GM21447 (cell line): ENCODE results near the gene MED27.

ENCODE experiments used
- ATAC-seq: cut with Tn5 transposase; IDR thresholded peaks from one replicate; pipeline ENCODE4 v1.9.1; 2021; ENCODE audit not compliant: unreplicated experiment

The MED27 gene

DNA sequence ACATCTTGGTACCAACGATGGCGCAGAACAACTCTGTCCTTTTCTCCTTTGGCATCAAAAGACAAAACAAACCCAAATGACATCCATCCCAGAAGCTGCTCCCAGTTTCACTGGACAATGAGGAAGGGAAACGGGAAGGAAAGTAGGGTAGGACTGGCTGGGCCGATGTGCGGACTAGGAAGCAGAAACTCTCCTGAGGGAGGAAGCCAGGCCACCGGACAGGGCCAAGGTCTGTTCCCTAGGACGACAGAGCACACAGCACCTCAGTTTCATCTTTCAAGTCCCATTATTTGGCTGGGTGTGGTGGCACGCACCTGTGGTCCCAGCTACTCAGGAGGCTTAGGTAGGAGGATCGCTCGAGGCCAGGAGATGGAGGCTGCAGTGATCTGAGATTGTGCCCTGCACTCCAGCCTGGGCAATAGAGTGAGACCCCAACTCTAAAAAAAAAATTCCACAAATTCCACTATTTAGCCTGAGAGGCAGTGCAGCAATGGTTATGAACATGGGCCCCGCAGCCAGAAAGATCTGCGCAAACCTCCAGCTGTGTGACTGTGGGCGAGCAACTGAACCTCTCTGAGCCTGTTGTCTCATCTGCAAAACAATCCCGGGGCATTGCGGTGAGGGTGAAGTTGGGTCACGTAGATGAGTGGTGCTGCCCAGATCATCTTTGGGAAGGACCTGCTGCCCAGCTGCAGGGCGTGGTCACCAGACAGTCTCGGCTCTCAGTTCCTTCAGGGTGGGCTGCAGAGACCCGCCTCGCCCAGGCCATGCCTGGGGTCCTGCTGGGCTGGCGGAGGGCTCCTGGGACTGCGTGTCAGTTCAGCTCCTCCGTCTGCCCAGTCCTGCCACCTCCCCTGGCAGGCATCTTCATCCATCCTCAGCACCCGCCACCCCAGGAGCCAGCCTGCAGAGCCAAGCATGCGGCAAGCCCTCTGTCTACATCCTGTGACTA lies 238.6 kb downstream of the MED27 start:
- no peak for ATAC-seq

DNA sequence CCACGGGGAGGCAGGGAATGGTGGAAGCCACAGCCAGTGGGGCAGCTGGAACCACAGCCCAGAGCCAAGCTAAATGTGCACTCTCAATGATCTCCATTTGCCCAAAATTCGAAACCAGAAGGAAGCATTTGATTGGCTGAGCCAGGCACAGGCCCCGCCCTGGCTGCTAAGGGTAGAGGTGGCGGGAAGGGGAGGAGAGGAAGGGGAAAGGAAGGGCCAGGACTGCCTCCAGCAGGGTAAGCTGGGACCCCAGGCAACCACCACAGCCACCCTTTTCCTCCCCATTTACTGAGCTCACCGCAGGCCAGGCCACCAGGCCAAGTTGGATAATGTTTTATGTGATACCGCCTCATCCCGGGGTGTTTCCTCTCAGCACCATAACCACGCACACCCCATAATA lies 239.4 kb downstream of the MED27 start:
- ATAC-seq: no peak

DNA sequence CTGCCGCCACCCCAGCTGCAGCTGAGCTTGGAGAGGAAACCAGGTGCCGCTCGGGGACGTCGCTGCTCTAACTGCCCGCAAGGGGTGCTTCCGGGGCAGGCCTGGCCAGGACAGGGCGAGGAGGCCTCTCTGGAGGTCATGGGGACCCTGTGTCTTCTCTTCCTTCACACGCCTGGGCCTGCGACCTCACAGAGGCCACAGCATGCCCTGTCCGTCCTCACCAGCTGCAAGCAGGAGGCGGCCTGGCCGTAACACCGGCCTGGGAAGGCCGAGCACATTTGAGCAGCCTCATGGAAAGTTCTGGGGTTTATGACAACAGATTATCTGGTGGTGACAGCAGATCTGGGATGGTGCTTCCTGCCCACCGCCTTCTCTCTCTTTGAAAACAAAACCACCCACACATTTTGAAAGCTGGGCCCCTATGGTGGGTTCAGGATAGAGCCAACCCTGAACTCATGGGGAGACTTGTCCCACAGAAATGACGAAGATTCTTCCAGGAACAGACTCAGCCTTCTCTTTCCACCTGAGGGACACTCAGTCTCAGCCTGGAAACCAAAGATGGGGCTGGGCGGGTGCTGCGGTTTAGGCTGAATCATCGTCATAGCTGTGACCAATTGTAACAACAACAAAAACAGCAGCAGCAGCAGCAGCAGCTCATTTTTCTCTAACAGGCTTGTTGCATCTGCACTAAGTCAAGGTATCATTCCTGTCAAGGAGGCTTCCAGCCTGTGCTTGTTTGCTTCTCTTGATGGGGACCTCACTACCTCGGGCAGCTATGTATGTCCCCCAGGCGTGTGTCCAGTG lies 240.2 kb downstream of the MED27 start:
- no peak for ATAC-seq

DNA sequence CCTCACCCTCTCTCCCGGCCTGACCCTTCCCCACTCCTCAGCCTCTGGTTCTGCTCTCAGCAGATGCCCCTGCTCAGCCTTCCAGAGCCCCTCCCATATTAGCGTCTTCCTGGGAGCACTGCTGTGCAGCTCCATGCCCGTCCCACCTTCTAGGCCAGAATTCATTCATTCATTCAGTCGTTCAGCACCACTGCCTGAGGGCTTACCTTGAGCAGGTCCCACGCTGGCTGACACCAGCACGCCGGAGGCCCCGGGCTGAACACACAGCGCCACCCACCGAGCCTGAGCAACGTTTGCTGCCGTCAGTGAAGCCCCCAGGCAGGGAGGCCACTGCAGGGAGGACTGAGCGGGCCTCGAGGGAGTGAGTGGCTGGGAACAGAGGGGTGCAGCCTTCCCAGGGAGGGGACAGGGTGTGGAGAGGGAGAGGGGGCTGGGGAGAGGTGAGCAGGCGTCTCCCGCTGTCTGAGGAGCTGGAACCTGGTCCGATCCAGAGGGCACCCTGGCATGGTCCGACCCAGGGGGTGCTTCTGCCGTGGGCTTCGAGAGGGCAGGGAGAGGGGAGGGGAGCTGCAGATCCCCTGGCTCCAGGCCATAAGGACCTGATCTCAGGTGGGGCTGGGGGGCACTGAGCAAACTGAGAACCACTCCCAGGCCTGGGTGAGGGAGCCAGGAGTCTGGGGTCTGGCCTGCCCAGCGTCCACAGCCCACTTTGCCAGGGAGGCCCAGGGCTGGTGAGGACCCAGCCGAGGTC lies 241.0 kb downstream of the MED27 start:
- ATAC-seq: no peak

DNA sequence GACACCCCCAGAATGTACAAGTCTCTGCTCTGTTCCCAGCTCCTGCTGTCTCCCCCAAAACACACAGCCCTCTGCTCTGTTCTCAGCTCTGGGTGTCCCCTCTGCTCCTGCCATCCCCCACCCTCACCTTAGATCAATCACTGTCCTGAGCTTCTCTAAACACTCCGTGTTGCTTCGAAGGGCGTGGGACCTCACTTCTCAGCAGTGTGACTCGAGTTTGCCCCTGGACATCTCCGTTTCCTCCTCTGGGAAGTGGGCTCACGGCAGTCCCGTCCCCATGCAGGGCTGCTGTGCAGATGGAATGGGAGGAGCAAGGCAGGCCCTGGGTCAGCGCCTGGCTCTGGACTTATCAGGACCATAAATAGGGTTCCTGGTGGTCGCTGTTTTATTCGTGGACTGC lies 241.8 kb downstream of the MED27 start:
- no peak for ATAC-seq

DNA sequence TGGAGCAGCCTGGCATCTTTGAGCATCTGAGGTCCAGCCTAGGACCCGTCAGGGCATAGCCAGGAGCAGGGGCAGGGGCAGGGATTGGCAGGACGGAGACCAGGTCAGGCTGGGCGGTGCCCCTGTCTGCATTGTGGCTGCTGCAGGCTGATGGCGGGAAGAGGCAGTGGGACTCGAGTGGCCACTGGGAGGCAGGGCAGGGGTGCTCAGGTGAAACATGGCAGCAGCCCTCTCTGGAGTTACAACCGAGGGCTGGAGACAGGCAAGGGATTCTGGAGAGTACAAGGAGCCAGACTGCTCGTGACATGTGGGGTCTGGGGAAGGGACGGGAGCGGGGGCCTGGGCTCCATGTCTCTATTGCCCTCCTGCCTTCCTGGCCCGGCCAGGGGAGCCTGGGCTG lies 242.4 kb downstream of the MED27 start:
- ATAC-seq: no peak

DNA sequence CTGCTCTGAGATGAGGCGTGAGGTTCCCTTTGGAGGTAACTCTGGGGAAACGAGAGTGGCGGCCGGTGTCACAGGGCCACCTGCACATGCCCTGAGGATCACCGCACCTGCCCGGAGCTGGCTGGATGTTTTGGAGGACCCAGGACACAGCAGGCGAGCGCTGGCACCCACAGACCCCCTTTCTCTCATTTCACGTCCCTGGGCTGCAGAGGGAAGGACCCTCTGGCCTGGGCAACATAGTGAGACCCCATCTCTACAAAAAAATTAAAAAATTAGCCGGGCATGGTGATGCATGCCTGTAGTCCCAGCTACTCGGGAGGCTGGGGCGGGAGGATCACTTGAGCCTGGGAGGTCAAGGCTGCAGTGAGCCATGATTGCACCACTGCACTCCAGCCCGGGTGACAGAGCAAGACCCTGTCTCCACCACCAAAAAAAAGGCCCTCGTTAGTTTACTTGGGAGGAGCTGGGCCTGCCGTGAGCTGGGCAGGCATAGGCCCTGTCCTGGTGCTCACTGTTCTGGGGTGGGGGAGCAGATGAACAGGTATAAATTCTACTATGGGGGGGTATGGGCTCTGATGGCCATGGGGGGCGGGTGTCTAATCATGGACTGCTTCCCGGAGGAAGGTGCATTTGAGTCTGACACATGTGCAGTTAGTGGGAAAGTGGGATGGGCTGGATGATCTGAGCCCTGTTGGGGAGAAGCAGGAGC lies 242.9 kb downstream of the MED27 start:
- ATAC-seq: no peak

DNA sequence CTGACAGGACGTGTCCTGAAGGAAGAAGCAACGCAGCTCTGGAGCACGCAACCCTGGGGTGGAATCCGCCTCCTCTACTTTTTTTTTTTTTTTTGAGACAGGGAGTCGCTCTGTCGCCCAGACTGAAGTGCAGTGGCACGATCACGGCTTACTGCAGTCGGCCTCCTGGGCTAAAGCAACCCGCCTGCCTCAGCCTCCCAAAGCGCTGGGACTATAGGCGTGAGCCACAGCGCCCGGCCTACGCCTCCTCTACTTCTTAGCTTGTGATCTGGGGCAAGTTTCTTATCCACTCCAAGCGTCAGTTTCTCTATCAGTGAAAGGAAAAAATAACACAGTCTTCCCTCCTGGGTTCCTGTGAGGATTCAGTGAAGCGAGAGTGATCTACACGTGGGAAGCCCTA lies 243.6 kb downstream of the MED27 start:
- no peak for ATAC-seq

DNA sequence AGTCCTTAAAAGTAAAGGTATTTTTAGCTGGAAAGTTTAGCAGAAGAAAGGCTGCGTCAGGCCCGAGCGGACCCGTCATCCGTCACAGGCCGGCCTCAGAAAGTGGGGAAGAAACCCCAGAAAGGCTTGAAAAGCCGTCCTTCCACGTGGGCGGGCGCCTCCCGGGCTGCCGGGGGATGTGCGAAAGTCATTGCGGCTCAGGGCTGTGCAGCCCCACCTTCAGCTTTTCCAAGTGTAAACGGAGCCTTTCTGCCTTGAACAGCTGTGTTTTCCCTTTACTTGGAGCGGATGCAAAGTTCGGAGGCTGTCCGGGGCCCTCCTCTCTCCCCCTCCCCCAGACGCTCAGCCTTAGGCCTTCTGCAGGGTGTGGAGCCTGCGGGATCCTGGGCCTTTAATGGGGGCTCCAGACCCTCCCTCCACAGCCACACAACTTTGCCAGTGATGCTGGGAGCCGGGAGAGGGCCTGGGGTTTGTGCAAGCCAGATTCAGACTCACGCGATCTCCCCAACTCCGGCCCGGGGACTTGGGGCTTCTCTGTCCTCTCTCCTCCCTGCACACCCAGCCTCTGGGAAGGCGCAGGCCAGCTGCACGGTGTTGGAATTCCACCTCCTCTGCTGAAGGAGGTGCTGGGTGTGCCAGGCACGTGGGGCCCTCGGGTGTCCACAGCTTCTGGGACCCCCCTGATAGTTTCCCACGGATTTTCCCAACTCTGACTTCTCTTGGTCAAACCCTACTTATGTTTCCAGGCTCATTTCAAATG lies 244.3 kb downstream of the MED27 start:
- ATAC-seq: no peak

DNA sequence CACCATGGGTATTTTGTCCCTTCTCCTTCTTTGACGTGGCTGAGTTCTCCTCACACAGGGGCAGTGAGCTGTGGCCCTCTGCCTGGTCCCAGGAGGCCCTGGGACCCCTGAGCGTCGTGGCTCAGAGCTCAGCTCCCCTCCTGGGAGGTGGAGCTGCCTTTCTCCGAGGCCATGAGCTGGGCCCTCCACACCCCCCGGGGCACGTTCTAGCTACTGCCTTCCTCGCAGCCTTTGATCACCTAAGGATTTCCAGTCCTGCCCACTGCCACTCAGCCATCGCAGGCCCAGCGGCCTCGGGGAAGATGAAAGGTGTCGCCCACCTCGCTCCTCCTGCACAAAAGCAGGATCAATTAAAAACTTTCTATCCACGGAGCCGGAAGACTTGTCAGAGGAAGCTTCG lies 244.9 kb downstream of the MED27 start:
- ATAC-seq: no peak

DNA sequence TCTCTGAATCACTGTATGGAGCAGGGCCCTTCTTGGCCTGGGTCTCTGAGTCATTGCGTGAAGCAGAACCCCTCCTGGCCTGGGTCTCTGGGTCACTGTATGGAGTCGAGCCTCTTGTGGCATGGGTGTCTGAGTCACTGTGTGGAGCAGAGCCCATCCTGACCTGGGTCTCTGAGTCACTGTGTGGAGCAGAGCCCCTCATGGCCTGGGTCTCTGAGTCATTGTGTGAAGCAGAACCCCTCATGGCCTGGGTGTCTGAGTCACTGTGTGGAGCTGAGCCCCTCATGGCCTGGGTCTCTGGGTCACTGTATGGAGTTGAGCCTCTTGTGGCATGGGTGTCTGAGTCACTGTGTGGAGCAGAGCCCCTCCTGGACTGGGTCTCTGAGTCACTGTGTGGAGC lies 245.8 kb downstream of the MED27 start:
- ATAC-seq: no peak

DNA sequence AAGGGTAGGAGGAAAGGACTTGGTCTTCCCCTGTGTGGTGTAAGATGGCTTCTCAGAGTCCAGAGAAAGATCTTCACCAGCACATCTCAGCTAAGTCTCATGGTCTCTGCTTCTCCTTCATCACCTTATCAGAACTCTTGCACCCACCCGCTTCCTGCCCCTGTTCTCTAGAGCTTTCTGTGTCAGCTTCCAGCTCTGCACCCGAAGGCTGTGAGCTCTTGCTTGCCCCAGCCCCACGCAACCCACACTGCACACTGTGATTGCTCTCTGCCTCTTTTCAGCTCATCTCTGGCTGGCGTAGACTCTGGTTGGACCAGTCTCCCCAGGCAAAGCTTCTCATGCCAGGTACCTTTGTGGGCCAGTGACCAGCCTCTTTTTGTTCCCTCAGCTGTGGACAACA lies 246.6 kb downstream of the MED27 start:
- no peak for ATAC-seq

DNA sequence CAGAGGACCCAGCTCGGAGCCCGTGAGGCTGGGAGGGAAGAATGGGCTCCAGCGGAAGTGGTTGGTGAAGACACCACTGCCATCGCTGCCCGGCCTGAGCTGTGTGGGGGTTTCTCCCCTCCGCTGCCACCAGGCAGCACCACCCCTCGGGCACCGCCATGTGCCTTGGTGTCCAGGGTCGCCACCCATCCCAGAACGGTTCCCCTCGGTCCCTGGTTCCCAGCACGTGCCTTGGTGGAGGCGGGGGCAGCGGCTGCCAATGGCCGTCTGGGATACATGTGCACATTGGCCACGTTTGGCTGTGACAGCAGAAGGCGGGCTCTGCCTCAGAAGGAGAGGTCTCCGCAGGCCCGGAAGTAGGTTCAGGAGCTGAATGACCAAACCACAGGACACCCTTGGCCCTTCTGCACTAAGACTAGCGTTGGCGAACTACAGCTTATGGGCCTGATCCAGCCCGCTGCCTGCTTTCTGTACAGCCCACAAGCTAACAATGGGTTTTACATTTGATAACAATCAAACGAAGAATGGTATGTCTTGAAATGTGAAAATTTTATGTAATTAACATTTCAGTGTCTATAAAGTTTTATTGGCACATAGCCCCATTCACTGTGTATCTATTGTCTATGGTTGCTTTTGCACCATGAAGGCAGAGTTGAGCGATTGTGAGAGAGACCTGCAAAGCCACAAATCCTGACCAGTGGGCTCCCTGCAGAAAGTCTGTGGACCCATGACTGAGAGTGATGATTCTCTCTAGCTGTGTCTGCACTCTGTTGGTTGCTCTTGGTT lies 248.1 kb downstream of the MED27 start:
- ATAC-seq: no peak

DNA sequence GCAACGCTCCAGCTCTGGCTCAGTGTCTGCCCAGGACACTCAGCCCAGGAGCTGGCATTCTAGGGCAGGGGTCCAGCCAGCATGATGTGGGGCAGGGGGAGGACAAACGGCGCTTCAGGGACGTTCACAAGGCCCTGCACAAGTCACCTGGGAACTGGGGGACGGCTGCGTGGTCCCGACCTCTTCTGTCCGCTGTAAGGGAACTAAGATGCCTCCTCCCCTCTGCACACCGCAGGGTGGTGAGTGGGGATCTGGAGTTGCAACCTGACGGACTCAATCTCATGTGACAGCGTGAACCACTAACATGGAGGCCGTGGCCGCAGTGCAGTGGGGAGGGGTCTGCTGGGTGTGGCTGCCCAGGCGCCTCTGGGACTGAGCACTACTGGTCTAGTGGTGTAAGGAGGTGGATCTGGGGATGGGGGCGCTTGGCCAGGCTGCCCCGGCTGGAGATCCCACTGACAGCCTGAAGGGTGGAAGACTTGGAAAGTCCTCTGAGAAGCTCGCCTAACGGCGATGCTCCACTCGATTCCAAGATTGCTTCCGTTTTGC lies 251.8 kb downstream of the MED27 start:
- ATAC-seq: no peak

DNA sequence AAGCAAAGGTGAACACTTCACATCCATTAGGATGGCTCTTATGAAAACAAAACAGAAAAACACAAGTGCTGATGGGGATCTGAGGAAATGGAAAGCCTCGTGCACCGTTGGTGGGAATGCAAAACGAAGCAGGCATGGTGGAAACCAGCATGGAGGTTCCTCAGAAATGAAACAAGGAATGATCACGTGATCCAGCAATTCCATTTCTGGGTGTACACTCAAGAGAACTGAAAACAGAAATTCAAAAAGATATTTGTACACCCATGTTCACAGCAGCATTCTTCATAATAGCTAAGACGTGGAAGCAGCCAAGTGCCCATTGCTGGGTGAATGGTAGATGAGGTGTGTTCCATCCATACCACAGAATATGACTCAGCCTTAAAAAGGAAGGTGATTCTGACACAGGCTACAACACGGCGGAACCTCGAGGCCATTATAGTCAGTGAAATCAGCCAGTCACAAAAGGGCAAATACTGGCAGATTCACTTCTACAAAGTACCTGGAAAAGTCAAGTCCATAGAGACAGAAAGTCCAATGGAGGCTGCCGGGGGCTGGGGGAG lies 252.6 kb downstream of the MED27 start:
- no peak for ATAC-seq

DNA sequence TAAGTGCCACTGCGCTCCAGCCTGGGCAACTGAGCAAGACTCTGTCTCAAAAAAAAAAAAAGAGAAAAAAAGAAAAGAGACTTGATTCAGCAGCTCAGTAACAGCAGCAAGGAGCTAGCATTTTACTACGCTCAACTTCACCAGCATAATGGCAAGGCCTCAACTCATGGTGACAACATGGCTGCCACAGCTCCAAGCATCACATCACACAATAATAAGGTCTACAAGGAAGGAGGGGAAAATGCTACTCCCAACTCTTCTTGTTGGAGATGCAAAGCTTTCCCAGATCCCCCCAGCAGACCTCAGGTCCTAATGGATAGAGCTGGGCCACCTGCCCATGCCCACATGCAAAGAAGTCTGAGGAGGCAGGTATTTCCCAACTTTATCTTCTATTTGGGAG lies 253.6 kb downstream of the MED27 start:
- no peak for ATAC-seq

DNA sequence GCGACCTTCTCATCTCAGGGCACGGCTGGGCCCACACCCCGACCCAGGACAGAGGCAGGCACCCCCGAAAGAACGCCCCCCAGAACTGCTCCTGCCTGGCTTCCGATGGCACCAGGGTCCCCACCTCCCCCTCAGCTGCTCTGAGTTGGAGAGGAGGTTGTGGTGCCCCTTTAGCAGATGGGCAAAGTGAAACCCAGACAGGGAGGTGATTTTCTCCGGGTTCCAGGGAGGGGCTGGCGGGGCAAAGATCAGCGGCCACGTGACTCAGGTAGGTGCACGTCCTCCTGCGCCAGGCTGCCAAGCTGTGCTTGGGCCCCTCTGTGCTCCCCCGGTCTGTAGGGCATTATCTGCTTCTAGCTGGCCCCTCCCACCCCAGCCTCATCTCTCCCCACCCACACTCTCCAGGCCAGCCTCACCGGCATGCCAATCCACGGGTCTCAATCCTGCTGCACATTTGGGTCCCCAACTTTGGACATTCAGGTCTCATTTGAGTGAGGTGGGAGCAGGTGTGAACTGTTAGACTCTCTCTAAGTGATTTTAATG lies 254.6 kb downstream of the MED27 start:
- ATAC-seq: no peak

DNA sequence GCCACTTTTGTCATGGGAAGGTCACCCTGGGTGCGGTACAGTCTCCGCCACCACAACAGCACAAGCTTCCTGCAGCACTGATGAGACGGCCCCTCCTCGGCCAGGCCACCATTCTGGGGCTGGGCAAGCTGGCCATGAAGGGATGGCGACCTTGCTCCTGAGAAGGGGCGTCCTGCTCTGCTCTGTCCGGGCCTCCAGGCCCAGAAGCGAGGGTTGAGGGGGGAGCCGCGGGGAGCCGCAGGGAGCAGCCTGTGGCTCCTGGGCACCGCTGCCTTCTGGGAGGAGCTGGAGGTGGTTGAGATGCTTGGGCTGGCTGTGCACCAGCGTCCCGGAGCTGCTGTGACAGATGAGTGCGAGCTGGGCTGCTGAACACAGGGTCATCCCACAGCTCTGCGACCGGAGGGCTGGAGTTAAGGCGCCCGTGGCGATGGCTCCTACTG lies 255.5 kb downstream of the MED27 start:
- no peak for ATAC-seq
